Muscle of leg (tissue), 11 donors: Measurements from ENCODE around the gene SPRR2G. TPM values are rescaled to one million over a fixed set of nuclear protein-coding genes. Genes with fewer than 3 reads are reported as not detected.
A peak's percentile ranks its signal among the peaks of the same experiment; 100 is the strongest.
"Not testable (repeated sequence)": the region's sequence is repeated elsewhere in the genome, so short reads cannot be mapped to it uniquely, and the experiment has no call there.

Experiments used
- DNase-seq: peaks from one replicate; pipeline ENCODE4 v3.0.0; 2013
- H3K27ac ChIP-seq: one replicate; pipeline ENCODE4 v1.5.1; 2013; ENCODE audit warnings: mild to moderate bottlenecking, low read length, control low read depth
- H3K27me3 ChIP-seq: one replicate; pipeline ENCODE4 v1.6.1; 2013; ENCODE audit warnings: low read length; ENCODE audit not compliant: control insufficient read depth, insufficient read depth
- H3K36me3 ChIP-seq: one replicate; pipeline ENCODE4 v1.6.1; 2013; ENCODE audit warnings: low read length; ENCODE audit not compliant: control insufficient read depth, insufficient read depth
- H3K4me1 ChIP-seq: one replicate; pipeline ENCODE4 v1.6.1; 2013; ENCODE audit warnings: low read length; ENCODE audit not compliant: control insufficient read depth, insufficient read depth
- H3K4me3 ChIP-seq: one replicate; pipeline ENCODE4 v1.5.1; 2013; ENCODE audit warnings: low read length, control low read depth
- H3K9me3 ChIP-seq: replicated peaks from 2 replicates; pipeline ENCODE4 v1.6.1; 2013; ENCODE audit warnings: low read depth, low read length; ENCODE audit not compliant: control insufficient read depth
- WGBS: methylation state at CpG from one replicate; pipeline ENCODE4 v1.1.5; 2013; ENCODE audit warnings: missing lambda C conversion rate; ENCODE audit not compliant: insufficient coverage; 5-methylcytosine and 5-hydroxymethylcytosine counted together
- polyA plus RNA-seq, 8 donors: library from polyadenylated mRNA; unstranded; fragments of 120-200 nt; gene quantifications; one replicate each; pipeline versions ENCODE4 v1.2.1 to v1.2.3, GENCODE V29; 2013; ENCODE audit warnings: inconsistent platforms in 1 of 8, low replicate concordance in 1 of 8; ENCODE audit not compliant: insufficient read length in 8 of 8, insufficient read depth in 1 of 8
- total RNA-seq: library from RNA; stranded (reverse); fragments of 120-200 nt; gene quantifications from one replicate; pipeline ENCODE4 v1.2.4, GENCODE V29; 2013

The SPRR2G gene
- total and polyA plus RNA-seq, 9 donors: not detected

DNA sequence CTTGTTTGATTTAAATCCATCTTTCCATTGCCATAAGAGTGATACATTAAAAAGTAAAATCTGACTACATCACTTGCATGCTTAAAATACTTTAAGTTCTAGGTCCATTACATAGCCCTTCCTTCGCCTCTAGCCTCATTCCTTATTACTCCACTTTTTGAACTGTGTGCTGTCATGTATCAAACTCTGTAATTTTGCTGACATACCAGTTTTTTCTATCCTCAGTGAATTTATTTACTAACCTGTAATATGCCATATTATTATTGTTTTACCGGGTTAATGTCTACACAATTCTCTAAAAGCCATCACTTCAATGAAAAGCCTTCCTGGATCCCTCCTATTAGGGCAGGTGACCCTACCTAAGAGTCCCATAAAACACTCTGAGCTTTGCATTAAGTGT is 4.9 kb upstream of the SPRR2G start:
- H3K4me1 ChIP-seq: no peaks in the 10 kb centered on the region
- no peak overlapping the region for H3K27ac ChIP-seq
- no peak for DNase-seq
- no peaks in the 10 kb centered on the region for H3K36me3 ChIP-seq
- no peaks in the 10 kb centered on the region for H3K9me3 ChIP-seq
- H3K4me3 ChIP-seq: no peak overlapping the region
- H3K27me3 ChIP-seq: no peaks in the 10 kb centered on the region
- WGBS: no CpG with 5 or more reads among the region's 2 CpGs

DNA sequence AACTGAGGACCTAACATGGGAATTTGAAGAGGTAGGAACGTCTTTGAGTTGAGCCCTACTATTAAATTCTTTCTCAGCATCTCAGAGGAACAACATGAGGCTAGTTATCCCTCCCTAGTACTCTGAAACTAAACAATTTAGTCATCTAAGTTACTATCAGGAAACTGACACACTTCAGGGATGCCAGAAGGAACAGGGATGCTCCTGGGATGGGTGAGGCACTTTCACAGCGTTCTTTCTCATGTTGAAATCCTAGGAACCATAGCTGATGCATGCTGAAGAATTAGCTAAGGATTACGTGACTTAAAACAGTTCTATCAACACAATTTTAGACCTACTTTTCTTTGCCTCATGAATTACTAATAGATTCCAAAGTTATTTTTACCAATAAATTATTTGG is 1.8 kb upstream of the SPRR2G start:
- 67% methylated on average over 1 of the region's 3 CpGs for WGBS
- Histone ChIP-seq H3K27me3 (no peaks in the 10 kb centered on the region), H3K27ac (no peak overlapping the region), H3K4me3 (no peak overlapping the region), H3K36me3 (no peaks in the 10 kb centered on the region), H3K4me1 (no peaks in the 10 kb centered on the region), H3K9me3 (no peaks in the 10 kb centered on the region)
- DNase-seq: no peak

DNA sequence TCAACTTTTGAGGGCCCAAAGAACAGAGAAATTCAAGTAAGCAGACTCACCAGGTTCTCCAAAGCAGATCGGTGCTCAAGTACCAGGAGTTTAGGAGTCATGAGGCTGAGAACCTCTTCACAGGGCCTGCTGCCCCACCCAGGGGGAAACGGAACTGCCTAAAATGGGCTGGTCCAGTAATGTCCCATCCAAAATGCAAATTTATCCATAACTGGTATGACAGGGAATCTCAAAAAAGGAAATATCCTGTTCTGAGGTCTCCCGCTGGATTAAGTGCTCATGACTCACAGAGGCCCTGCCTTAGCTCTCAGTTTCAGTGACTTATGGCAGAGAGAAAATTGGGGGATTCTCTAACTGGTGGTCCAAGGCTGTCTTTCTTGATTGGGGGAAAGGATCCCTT is 9.3 kb downstream of the SPRR2G start:
- no peaks in the 10 kb centered on the region for H3K4me1 ChIP-seq
- 75% methylated on average over 1 of the region's 3 CpGs for WGBS
- no peaks in the 10 kb centered on the region for H3K36me3 ChIP-seq
- no peaks in the 10 kb centered on the region for H3K9me3 ChIP-seq
- no peak for DNase-seq
- H3K27ac ChIP-seq: no peak overlapping the region
- no peaks in the 10 kb centered on the region for H3K27me3 ChIP-seq
- no peak overlapping the region for H3K4me3 ChIP-seq

DNA sequence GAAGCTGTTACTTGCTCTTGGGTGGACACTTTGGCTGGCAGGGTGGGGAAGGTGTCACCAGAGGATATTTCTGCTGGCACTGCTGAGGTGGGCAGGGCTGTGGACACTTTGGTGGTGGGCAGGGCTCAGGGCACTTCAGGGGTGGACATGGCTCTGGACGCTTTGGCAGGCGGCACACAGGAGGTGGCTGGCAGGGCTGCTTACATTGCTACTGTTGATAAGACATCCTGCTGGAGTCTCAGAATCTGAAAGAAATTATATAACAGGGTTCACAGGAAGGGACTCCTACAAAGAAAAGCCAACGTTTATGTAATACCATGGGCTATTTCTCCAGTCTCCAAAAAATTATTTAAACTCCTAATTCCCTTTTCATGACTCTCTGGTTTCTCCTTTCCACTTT is 10.2 kb downstream of the SPRR2G start:
- Histone ChIP-seq H3K36me3 (no peaks in the 10 kb centered on the region), H3K4me3 (no peak overlapping the region), H3K9me3 (no peaks in the 10 kb centered on the region), H3K27ac (no peak overlapping the region), H3K27me3 (no peaks in the 10 kb centered on the region), H3K4me1 (no peaks in the 10 kb centered on the region)
- WGBS: 100% methylated on average over 1 of the region's 3 CpGs
- DNase-seq: no peak

DNA sequence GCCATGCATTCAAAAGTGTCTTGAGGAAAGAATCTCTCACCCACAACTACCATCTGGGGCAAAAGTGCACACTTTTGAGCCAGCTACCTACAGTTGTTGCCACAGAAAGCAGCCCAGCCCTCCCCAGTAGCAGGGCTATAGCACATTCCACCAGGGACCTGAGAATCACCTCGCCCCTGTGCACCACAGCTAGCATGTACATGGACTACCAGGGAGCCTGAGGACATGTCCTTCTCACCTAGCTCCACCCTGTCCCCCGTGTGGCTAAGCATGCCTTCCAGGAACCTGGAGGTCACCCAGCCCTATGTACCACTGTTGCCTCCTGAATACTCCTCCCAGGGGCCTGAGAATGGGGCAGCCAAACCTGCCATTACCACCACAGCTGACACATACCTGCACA is 16.9 kb downstream of the SPRR2G start:
- no peaks in the 10 kb centered on the region for H3K36me3 ChIP-seq
- no peaks in the 10 kb centered on the region for H3K27me3 ChIP-seq
- H3K27ac ChIP-seq: no peak overlapping the region
- 61% methylated on average over 2 of the region's 2 CpGs for WGBS
- H3K4me3 ChIP-seq: no peak overlapping the region
- DNase-seq: no peak
- no peaks in the 10 kb centered on the region for H3K9me3 ChIP-seq
- no peaks in the 10 kb centered on the region for H3K4me1 ChIP-seq

DNA sequence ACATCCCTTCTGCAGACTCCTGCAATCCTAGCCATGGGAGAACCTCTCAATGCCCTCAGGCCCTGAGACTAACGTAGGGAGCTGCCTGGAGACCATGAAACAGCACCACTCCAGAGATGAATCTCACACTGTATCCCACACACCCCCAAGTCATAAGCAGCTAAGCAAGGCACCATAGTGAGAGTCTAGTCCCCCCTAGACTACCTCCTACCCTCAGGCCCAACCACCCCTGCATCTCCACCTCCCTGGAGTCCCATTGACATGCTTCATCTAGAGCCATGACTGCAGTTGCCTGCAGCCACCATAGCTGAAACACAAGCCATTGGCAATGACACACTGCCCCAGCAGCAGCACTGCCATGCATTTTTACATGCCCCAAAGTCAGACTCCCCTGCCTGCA is 17.4 kb downstream of the SPRR2G start:
- no peaks in the 10 kb centered on the region for H3K36me3 ChIP-seq

DNA sequence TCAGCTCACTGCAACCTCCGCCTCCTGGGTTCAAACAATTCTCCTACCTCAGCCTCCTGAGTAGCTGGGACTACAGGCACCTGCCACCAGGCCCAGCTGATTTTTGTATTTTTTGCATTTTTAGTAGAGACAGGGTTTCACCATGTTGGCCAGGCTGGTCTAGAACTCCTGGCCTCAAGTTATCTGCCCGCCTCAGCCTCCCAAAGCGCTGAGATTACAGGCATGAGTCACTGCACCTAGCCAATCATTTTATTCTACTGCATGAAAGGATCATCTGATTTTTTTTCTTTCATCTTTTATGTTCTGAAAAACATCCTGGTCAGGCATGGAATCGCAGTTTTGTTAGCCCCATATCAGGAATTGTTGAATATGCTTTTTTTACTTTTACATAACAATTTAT is 22.0 kb downstream of the SPRR2G start:
- not testable (repeated sequence) for DNase-seq, H3K27ac ChIP-seq, H3K4me3 ChIP-seq, H3K27me3 ChIP-seq, H3K4me1 ChIP-seq, H3K36me3 ChIP-seq, H3K9me3 ChIP-seq
- WGBS: 70% methylated on average over 2 of the region's 4 CpGs

More for the DNA sequence above, 17.4 kb downstream of the SPRR2G start:
- Histone ChIP-seq H3K4me3 (no peak overlapping the region), H3K27ac (no peak overlapping the region), H3K27me3 (no peaks in the 10 kb centered on the region), H3K4me1 (no peaks in the 10 kb centered on the region), H3K9me3 (no peaks in the 10 kb centered on the region)
- 40% methylated on average over 1 of the region's 1 CpG for WGBS
- no peak for DNase-seq

DNA sequence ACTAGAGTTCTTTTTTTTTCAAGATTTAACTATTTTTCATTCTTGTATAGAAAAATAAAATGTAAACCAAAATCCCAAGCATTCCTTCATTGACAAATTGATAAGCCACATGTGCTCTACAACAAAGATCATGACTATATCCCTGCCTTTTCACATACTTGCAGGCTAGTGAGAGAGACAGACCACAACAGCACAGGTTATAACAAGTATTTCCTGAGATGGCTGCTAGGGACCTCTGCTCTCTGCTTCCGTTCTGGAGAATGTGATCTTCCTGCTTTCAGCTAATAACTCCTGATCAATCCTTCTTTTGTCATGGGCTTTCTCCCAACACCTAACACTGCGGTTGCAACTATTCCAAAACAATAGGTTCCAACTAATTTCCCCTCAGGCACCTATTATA is 23.4 kb downstream of the SPRR2G start:
- Histone ChIP-seq H3K4me1 (peaks cover 3% of the 10 kb centered on the region), H3K36me3 (no peaks in the 10 kb centered on the region), H3K4me3 (no peak overlapping the region), H3K27me3 (no peaks in the 10 kb centered on the region), H3K27ac (no peak overlapping the region), H3K9me3 (peaks cover 2% of the 10 kb centered on the region)
- no peak for DNase-seq
- 62% methylated on average over 2 of the region's 2 CpGs for WGBS

DNA sequence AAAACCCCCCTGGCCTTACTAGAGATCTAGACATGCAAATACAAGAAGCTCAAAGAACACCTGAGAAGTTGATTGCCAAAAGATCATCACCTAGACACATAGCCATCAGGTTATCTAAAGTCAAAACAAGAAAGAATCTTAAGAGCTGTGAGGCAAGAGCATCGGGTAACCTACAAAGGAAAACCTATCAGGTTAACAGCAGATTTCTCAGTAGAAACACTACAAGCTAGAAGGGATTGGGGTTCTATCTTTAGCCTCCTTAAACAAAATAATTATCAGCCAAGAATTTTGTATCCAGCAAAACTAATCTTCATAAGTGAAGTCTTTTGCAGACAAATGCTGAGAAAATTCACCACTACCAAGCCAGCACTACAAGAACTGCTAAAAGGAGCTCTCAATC is 25.2 kb downstream of the SPRR2G start:
- H3K4me3 ChIP-seq: no peak overlapping the region
- no peak overlapping the region for H3K27ac ChIP-seq
- H3K4me1 ChIP-seq: peaks cover 3% of the 10 kb centered on the region
- H3K27me3 ChIP-seq: no peaks in the 10 kb centered on the region
- no peaks in the 10 kb centered on the region for H3K36me3 ChIP-seq
- no peak for DNase-seq
- WGBS: no CpG with 5 or more reads among the region's 1 CpG
- H3K9me3 ChIP-seq: peaks cover 2% of the 10 kb centered on the region

DNA sequence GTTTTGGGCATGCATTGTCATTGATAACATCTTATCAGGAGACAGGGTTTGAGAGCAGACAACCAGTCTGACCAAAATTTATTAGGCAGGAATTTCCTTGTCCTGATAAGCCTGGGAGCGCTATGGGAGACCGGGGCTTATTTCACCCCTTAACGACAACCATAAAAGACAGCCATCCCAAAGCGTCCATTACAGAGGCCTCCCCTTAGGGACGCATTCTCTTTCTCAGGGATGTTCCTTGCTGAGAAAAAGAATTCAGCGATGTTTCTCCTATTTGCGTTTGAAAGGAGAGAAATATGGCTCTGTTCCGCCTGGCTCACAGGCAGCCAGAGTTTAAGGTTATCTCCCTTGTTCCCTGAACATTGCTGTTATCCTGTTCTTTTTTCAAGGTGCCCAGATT is 26.9 kb downstream of the SPRR2G start:
- not testable (repeated sequence) for H3K4me1 ChIP-seq, H3K27ac ChIP-seq, H3K4me3 ChIP-seq, H3K27me3 ChIP-seq, H3K36me3 ChIP-seq, H3K9me3 ChIP-seq, DNase-seq
- WGBS: no CpG with 5 or more reads among the region's 8 CpGs

DNA sequence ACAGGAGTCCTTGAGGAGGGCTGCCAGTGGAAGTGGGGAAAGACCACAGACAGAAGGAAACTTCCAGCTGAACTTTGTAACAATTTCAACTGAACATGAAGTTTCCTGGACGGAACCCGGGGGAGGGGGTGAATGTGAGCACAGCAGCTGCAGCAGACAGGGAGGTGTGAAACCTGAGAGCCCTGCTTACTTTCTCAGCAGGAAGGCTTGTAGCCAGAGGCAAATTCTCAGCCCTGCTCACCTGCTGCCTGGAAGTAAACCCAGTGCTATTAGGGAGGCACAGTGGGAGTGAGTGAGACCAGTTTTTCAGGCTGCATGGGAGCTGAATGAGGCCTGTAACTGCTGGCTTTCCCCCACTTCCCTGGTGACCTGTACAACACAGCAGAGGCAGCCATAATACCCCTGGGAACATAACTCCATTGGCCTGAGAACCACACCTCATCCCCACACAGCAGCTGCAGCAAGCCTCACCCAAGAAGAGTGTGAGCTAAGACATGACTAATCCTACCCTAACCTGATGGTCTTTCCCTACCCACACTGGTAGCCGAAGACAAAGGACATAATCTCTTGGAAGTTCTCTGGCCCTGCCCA is 27.8 kb downstream of the SPRR2G start:
- Histone ChIP-seq H3K4me1 (peaks cover 3% of the 10 kb centered on the region), H3K27ac (no peak overlapping the region), H3K4me3 (no peak overlapping the region), H3K27me3 (no peaks in the 10 kb centered on the region), H3K36me3 (no peaks in the 10 kb centered on the region), H3K9me3 (peaks cover 2% of the 10 kb centered on the region)
- peak; percentile 8 for DNase-seq
- WGBS: 11% methylated on average over 3 of the region's 3 CpGs
